ENCODE measurements around the gene IGSF3.
"Not testable (repeated sequence)": the region's sequence is repeated elsewhere in the genome, so short reads cannot be mapped to it uniquely, and the experiment has no call there.

Gene IGSF3

DNA sequence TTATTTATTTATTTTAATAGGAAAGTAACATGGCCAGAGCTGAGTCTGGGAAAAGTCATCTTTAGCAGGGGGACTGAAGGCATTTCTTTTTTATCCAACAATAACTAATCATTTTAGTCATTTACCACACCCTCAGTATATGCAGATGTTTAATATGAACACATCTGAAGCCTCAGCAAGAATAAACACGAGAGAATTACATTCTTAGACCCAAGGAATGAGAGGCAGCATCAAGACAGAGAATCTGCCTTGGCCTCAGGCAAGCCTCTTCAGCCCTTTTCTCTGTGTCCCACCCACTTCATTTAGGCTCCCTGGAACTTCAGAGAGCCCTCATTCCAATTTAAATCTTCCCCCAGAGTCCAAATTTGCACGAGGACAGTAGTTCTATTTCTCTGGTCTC is 17.0 kb upstream of the IGSF3 start:
- no peak for DNase-seq

DNA sequence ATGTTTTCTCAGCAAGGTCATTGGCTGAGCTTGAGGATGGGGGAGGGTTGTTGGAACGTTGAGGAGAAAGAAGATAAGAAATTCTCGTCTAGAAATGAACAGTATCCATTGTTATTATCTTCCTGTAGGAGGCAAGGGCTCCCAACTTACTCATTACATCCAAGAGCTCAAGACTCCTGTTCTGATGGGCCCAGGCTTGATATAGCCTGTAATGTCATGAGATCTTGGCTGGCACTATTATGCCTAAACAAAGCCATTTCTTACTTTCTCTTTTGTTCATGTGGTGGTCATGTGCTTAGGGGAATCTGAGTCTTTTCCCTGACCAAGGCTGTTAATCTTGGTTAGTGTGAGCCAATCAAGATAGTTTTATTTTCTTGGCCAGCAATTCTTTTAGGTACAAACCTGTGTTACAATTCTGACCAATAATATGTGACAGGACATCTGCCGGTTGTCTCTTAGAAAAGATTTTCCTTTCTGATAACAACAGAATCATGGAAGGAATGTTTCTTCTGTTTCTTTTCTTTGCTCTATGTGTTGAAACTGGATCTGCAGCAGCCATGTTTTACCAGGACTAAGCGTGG is 15.2 kb upstream of the IGSF3 start:
- DNase-seq, result no peak

DNA sequence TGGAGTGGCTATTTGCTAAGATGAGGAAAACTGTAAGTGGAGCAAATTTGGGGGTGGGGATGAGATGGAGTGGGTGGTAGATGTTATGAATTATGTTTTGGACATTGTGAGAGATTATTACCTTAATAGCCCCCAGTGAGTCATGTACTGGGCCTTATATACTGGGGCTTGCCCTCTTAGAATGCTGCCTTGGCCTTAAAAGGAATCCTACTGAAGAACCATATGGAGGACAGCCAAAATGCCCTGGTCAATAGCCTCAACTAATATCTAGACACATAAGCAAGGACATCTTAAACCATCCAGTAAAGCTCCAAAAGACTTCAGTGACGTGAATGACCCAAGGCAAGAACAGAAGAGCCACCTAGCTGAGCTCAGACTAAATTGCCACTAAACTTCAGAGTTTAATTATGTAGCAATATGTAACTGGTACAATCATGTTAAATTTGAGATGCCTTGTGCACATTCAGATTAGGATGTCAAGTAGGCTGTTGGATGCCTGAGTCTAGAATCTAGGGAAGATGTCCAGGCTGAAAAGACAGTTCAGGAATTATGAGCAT is 13.9 kb upstream of the IGSF3 start:
- DNase-seq, result no peak

DNA sequence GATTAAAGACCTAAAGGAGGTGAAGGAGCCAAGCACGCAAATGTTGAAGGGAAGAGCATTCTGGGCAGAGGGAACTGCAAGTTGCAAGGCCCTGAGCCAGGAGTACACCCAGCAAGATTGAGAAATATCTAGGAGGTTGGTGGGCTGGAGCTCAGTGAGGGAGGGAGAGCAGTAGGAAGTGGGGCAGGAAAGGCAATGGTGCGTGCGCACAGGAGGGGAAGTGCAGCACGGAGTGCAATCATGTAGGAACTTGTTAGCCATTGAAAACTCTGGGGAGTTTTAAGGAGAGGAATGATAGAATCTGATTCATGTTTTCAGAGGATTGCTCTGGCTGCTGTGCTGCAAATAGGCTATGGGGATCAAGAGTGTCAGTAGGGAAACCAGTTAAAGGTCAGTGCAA is 13.2 kb upstream of the IGSF3 start:
- no peak for DNase-seq

DNA sequence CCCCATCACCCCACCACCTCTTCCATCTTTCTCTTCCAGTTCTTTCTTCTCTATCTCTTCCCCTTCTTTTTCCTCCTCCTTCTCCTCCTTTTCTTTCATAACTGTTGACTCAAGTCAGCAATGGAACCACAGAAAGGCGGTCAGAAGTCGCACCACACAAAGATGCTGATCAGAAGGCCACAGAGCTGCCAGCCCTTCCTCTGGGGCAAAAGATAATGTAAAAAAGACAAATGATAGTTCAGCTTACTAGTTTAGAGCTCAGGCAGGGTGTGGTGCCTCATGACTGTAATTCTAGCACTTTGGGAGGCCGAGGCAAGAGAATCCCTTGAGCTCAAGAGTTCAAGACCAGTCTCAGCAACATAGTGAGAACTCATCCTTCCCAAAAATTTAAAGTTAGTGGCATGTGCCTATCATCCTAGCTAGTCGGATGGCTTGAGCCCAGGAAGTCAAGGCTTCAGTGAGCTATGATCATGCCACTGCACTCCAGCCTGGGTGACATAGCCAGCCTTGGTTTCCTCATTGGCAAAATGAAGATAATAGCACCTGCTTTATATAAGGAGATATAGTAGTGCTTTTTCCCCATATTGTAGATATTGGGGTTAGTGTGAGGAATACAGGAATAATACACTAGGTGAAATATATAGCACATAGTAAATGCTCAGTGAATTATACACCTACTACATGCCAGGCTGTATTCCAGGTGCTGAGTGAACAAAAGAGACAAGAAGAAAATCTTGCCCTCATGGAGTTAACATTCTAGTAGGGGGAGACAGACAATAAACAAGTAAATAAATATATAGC is 12.5 kb upstream of the IGSF3 start:
- DNase-seq, result no peak

DNA sequence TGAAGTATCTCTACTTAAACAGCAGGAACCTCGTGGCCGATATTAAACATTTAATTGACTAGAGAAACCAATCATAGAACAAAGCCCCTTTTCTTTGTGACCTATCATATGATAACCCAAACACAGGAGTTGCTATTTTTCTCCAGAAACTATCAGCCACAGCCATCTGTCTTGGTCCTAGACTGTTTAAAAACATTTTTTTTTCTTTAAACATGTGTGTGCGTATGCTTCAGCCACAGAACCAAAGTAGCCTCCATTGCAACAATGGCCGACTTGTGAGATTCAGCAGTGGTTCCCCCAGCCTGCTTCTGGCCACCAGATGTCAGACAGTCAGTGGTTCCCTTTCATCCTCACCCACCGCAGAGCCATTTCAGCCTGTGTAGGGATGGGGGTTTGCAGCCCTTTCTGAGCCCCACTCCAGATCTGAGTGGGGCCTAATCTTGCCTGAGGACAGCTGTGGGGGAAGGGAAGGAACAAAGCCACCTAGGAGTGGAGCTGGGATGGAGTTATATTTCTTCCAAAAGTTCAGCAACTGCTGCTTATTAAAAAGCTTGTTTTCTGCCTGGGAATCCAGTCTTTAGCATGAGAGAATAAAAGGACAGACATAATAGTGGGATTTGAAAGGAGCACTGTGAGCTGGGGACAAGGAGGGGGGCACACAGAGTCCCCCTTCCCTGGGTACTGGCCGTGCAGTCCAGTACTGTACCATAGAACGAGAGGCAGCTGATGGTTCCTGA is 11.7 kb upstream of the IGSF3 start:
- no peak for DNase-seq

DNA sequence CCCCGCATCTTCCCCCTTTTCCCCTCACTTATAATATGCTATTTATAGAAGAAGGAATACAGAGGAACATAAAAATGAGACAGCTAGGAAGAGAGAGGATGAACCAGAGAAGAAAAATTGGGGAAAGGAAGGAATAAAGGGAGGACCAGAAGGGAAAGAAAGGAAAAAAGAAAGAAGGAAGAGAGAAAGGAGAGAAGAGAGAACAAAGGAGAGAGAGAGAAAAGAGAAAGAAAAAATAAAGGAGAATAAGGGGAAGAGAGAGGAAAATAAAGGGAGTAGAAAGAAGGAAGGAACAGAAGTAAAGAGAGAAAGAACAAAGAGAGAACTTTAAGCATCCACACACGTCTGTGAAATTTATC is 11.2 kb upstream of the IGSF3 start:
- no peak for DNase-seq

DNA sequence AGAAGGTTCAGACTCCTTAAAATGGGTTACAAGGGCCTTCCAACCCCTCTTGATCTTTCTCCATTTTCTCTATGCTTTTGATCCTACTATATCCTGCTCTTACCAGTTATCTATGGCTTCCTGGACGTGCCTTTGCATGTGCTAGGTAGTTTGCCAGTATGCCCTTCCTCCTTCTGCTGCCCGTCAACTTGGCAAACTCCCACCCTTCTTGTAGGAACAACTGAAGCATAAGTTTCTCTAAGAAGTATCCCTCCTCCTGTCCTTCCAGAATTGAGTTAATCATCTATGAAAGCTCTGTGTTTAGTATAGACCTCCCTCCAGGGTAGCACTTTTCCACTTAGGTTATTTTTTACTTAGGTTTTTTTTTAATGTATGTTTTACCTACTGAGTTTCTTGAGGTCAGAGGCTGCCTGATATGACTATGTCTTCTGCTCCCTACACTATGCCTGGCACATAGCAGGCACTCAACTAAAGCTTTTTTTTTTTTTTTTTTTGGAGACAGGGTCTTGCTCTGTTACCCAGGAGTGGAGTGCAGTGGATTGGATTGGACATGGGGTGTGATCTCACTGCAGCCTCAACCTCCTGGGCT is 10.0 kb upstream of the IGSF3 start:
- DNase-seq, result no peak

DNA sequence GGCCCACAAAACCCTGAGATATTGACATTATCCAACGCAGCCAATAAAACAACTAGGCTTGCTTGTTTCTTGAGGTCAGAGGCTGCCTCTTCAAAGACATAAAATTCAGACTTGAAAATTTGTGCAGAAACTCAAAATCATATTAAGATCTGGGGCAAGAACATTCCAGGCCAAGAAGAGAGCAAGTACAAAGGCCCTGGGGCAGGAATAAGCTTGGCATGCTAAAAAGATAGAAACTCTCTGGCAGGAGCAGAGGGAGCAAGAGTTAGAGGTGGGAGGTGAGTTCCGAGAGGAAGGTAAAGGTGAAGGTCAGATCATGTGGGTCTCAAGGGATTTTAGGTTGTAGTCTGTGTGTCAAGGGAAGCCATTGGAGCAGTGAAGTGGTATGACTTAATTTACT is 8.8 kb upstream of the IGSF3 start:
- DNase-seq, result no peak

DNA sequence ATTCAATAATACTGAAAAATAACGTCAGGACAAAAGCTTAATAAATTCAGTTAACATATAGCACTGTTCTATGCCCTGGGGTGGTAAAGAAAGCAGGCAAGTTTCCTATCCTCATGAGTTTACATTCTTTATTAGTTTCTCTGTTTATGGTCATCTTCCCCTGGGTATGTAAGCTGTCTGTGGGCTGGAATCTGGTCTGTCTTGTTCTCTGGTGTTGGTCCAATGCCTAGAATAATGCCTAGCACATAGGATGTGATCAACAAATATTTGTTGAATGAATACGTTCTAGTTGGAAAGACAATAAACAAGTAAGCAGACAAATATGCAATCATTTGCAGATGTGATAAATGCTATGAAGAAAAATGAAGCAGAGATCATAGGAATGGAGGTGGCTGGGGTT is 7.2 kb upstream of the IGSF3 start:
- no peak for DNase-seq

DNA sequence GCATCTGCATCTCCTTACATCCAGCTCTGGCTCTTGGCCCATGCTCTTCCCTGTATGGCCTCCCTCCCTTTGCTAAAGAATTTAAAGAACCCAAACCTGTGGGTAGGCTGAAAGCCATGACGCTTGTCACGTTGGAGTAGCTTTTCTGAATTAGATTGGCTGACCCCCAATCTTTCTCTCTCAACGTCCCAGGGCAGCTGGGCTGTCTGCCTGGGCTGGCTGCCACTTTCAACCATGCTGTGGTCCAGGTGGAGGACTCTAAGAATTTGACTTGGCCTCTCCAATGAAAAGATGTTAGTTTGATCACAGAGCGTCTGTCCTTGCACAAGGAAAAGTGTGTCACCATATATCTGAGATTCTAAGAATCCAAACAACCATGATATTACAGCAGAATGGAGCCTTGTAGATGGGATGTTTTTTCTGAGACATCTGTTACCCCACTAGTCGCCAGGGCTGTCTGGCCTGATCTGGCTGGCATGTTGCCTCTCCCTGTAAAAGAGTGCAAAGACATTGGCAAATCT is 6.5 kb upstream of the IGSF3 start:
- DNase-seq, result no peak

DNA sequence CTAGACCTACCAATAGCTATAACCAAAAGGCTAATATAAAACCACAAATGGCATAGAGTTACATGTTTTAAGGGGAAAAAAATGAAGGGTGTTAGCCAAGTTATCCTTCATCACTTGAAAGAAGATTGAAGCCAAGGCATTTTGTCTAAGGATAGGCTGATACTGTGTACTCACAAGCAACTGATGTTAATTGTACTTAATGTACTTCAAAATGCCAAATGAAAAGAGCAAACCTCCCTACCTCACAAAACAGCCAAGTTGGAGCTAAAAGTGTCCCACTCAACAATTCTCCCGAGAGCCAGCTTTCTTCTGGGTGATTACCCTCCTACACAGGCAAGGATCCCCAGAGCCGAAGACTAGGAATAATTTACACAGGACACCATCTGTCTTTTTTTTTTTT is 4.4 kb upstream of the IGSF3 start:
- no peak for DNase-seq

DNA sequence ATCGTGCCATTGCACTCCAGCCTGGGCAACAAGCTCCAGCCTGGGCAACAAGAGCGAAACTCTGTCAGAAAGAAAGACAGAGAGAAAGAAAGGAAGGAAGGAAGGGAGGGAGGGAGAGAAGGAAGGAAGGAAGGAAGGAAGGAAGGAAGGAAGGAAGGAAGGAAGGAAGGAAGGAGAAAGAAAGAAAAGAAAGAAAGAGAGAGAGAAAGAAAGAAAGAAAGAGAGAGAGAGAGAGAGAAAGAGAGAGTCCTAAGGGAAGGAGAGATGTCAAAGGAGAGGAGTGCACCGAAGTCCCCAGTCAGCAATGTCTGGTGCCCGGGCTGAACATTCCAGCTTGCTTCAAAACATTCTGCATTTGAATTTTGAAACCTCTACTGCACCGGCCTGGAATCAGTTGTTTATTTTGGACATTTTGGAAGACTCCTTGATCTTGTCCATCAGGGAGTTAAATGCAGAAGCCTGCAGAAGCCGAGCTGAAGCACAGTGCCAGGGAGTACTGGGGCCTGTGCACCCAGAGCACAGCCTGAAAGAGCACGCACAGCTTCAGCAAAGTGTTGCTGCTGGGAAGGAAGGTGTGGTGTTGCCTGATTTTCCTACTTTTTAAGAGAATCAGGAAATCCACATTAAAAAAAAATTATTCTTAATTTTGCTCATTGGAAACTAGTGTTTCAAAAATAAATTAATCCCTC is 3.7 kb upstream of the IGSF3 start:
- DNase-seq, result no peak

DNA sequence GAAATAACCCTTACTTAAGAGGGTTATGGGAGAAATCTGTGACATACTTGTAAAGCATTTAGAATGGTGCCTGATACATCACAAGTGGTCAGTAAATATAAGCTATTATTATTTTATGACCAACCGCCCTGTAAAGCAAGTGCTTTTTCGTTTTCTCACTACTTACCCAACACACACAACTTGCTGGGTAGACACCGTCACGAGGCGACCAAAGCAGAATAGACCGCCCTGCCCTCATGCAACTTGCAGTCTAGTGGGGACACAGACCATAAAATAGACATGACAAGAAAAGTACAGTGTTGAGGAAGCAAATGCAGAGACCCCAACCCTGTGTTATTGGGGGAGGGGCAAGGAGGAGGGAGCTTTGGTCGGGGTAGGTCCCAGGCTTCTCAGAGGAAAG is 744 bp upstream of the IGSF3 start:
- DNase-seq, result no peak

DNA sequence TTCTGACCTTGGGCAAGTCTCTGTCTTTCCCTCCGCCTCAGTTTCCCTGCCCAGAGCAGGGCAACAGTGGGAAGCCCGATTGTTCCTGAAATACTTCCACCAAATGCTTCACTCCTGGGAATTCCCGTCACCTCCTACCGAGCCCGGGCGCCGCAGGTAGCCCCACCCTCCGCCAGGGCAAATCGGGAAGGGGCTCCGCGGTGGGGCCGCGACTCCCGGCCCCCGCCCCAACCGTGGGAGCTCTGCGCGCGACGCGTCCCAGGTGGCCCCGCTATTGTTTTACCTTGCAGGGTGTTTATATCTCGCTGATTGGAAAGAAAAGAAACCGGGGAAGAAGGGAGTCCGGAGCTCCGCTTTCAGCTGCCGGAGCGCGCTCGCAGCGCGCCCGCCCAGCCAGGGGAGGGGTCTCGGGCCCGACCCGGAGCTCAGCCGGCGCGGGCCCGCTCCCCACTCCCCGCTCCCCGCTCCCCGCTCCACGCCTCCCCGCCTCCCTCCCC is 407 bp downstream of the IGSF3 start:
- no peak for DNase-seq

DNA sequence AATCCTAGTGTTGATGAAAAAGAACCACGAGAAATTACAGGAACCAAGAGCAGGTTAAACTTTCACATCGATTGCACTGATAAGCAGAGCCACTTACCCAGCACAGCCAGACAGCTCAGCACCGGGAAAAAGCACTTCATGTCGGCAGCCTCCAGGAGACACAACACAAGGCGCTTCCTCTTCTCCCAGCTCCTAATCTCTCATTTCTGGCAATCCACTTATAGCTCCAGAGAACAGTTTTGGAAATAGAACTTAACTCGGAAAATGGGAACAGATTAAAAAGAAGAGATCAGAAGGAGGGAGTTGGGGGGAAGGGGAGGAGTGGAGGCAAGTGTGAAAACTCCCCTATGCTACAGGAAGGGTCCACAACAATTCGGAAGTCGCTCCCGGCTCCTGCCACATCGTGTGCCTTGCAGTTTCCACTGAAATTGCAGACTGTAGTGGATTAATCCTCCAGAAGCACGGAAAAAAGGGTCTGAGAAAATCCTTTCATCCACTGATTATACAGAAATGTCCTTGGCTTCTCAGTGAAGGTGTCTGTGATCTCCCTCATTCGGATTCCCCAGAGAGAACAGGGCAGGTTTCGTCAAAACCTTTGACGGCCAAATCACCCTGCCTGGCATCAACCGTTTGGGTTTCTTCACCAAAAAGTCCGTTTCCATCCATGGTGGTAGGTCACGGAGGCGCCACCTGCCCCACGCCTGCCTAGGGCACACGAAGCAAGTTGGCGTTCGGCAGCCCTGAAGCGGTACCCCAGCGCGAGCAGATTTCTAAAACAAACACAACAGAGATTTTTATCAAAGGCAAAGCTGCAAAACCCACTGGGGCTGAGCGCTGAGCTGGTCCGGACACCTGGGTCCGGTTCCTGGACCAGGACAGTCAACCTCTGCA is 1.1 kb downstream of the IGSF3 start:
- no peak for DNase-seq

DNA sequence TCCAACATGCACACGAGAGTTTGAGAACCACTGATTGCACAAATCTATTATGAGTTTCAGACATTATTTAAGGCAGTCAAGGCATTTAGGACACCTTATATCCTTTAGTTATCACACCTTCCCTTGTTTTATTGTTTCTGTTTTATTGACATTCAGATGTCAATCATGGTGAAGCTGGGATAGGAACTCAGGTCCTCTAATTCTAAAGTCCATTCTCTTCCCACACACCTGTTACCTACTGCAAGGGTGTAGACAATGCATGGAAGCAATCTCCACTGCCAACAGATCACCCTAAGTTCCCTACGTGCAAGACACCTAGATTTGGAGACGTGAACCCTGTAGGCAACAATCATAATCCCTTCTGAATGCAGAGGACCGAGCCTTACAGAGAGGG is 2.6 kb downstream of the IGSF3 start:
- DNase-seq, result no peak

DNA sequence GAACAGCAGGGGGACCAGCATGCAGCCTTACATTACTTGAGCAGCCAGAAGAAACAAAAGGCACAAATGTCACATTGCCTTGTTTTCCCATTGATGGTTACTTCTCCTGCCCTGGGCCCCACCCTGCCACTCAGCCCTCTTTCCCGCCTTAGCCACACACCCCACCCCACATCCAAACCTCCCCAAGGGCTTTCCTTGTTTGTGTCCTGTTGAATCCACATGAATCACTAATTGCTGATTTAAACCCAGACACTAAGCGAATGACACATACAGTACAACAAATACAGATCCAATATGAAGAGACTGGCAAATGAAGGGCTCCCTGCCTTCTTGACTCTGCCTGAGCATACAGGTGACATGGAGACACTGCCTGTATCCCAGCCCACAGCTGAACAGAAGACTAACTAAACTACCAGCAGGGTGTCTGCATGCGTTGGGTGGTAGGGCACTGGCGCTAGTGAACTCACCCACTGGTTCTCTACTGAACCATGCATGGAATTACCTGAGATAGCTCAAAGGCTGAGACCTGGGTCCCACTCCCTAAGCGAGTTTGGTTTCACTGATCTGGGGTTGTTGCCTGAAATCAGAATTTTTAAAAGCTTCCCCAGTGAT is 3.1 kb downstream of the IGSF3 start:
- DNase-seq, result no peak

DNA sequence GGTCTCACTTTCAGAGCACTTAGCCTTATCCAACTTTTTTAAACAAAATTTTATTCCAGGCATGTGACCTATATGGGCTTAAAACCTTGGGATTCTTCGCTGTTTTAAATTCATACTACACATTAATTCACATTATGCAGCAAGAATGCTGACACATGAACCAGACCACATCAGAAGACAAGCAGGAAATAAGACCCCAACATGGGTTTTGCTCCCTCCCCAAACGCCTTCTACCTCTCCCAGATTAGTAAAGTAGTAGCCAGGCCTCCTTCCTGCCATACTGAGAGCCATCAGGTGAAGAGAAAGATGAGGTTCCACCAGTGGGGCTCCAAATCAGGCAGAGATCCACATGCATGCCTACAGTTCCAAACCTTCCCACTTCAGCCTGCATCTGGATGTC is 3.7 kb downstream of the IGSF3 start:
- no peak for DNase-seq

DNA sequence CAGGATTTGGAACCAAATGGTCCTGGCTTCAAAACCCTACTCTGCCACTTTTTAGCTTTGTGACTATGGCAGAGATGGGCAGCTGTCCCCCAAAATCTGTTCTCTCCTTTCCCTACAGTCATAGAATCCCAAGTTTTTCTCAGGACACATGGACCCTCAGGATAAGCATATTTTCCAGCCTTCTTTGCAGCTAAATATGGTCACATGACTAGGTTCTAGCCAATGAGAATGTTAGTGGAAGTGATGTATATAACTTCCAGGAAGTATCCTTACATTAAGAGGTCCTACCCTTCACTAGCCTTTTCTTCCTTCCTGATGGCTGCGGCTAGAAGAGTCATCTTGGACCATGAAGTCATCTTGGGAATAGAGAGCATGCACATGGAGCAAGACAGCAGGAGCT is 5.9 kb downstream of the IGSF3 start:
- DNase-seq, result no peak

DNA sequence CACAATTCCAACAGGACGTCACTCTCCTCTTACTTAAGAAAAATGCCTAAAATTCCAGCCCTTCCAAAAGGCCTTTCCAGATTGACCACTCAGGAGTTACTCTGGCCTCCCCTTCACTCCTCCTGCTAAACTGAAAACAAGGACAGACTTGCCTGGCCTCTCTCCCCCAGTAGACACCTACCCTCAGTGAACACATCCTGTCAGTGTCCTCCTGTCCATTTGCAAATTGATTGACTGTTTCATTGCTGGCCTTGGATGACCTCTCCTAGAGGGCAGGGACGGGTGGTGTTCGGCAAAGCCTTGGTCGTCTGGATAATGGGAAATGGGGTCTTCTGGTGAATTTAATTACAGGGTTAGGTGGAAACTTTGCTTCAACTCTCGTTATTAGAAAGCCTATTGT is 8.9 kb downstream of the IGSF3 start:
- DNase-seq, result not testable (repeated sequence)

Data from activated CD4-positive, CD25-positive, alpha-beta regulatory T cell (primary cell).